Activated CD4-positive, alpha-beta T cell treated with anti-CD3 and anti-CD28 coated beads for 4 hours (primary cell): ENCODE measurements around the gene MAPK12.
A peak's percentile ranks its signal among the peaks of the same experiment; 100 is the strongest.

Experiments
- DNase-seq, 2 donors: peaks; one replicate each; pipeline ENCODE4 v3.0.0-alpha.2; 2020

MAPK12 gene

DNA sequence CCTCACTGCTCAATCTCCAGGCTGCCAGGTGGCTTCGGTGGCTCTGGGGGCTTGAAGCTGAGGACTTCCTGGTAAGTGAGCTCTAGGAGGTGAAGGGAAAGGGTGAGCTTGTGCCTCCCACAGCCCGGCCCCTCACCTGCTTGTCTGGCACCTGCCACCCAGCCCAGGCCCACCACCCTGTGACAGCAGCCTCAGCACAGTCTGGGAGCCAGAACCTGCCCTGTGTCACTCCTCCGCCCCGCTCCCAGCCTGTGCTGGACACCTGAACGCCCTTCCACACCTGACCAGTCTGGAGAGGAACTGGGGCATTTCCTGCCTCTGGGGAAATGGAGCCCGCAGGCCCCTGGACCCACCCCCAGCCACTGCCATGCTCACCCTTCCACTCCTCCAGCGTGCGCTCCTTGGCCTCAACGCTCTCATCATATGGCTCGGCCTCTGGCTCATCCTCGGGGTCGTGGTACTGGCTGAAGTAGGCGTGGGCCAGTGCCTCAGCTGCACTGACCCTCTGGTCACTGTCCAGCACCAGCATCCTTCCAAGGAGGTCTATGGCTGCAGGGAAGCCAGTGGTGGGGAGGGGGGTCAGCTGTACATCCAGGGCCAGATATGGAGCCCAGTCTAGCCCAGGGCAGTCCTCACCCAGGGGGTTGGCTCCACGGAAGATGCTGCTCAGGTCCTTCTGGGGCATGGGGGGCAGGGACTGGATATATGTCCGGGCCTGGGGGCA lies 3.6 kb upstream of the MAPK12 start:
- DNase-seq, result no peak

DNA sequence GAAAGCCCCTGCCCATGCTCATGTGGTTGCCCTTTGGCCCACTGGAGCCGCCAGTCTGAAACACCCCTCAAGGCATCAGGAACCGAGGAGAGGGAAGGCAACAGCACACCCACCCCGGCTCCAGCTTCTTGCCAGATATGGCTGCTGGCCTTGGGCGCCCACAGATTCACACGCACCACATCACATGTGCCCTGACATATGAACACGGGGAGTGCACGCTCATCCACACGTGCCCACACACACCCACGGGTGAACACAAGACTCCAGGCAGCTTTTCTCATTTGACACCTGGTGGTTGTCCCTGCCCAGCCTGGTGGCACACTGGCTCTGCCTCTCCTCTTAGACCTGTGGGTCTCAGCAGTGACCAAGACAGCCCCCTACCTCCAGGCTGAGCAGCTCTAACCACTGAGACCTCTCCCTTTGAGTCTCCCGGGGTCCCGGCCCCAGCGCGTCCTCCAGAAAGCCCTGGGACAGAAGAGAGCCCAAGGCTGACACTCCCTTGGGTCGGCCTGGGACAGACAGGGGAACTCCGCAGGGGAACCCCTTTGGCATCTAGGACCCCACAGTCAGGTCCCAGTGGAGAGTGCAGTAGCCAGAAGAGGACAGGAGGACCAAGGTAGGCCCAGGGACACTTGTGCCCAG lies 2.7 kb upstream of the MAPK12 start:
- DNase-seq, result no peak

DNA sequence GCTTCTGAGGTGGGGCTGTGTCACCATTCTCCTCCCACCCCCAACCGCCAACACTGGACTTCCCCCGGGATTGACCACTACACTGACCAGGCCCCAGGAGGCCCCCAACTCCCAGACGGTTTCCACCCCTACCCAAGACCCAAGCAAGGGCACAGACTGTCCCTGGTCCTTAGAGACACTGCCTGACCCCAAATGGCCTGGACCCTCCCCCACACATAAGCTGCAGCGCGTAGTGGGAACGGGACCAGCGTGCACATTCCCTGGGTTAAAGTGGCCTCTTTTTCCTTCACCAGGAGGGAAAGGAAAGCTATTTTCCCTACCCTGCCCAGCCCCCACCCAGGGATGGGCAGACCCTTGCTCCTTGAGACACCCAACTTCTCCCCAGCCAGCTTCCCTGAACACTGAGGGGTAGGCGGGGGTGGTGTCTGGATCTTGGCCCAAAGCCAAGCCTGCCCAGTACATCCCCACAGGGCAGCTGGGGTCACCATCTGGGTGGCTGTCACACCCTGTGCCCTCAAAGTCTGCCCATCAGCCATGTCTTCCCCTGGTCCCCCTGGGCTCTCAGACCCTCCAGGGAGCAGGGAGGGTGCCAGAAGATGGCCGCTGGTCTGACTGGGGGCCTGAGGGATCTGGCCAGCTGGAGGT lies 1.6 kb upstream of the MAPK12 start:
- no peak for DNase-seq

DNA sequence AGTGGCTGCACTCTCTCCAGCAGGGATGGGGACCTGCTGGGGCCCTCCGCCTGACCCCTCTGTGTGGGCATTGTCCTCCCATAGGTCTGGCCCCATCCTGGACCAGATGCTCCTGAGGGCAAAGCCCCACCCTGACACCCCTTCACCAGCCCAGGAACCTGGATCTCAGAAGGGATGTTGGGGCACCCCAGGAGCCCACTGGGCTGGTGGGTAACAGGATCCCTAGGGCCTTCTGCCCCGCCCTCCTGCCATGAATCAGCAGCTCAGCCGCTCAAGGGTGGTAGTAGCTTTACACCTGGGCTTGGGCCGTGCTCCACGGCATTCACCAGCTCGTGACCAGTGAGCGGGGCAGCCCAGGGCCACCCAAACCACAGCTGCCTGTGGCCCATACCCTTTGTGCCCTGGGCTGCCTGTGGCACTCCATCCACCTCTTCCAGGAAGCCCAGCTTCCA lies 1.0 kb upstream of the MAPK12 start:
- no peak for DNase-seq

DNA sequence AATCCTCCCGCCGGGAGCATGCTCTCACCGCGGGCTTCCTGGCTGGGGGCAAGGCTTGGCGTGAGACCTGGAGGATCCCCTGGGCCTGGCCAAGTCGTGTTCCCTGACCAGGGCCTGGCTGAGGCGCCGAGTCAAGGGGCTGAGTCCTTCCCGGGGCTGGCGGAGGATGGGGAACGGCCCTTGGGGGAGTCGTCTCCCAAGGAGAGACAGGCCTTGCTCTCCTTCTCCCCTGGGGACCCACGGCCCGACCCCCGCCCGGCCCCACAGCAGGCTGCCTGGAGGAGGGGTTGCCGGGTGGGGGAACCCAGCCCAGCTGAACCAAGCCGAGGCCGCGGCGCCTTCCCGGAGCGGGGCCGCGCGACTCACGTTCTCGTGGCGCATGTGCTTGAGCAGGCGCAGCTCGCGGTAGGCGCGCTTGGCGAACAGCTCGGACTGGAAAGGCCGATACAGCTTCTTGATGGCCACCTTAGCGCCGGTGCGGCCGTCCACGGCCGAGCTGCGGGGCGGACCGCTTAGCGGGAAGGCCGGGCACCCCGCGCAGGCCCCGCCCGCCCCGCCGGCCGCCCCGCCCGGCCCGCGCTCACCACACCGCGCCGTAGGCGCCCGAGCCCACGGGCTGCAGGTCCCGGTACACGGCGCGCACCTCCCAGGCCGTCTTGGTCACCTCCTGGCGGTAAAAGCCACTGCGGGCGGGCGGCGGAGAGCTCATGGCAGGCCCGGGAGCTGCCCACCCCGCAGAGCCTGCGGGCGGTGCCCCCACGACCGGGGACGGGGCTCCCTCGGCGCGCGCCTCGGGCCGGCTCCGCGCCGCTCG lies 475 bp downstream of the MAPK12 start:
- no peak for DNase-seq

DNA sequence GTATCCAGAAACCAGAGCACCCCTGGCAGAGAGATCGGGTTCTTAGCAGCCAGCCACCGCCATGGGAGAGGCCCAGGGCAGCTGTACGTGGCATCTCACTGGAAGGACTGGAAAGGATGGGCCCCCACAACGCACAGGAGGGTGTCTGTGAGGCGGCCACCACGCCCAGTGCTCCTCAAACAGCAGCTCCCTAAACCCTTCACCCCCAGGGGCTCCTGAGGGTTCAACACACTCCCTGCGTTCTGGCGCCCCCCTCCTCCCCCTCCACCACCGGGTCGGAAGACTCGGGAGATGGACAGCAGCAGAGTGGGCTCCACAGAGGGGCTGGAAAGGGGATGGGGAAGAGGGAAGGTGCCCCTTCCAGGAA lies 1.1 kb downstream of the MAPK12 start:
- DNase-seq, result no peak

DNA sequence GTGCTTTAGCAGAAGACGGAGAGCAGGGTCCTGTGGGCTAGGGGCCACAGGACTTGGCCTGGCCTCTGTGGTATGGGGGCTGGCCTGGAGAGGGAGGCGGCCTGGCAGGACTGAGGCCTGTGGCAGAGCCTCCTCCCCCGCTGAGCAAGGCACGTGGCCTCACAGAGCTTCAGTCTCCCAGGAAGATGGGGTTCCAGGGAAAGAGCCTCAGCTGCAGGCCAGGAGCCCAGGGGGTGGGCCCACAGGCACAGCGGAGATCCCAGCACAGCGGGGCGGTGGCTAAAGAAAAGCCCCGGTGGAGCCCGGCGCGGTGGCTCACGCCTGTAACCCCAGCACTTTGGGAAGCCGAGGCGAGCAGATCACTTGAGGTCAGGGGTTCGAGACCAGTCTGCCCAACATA lies 2.2 kb downstream of the MAPK12 start:
- no peak for DNase-seq

DNA sequence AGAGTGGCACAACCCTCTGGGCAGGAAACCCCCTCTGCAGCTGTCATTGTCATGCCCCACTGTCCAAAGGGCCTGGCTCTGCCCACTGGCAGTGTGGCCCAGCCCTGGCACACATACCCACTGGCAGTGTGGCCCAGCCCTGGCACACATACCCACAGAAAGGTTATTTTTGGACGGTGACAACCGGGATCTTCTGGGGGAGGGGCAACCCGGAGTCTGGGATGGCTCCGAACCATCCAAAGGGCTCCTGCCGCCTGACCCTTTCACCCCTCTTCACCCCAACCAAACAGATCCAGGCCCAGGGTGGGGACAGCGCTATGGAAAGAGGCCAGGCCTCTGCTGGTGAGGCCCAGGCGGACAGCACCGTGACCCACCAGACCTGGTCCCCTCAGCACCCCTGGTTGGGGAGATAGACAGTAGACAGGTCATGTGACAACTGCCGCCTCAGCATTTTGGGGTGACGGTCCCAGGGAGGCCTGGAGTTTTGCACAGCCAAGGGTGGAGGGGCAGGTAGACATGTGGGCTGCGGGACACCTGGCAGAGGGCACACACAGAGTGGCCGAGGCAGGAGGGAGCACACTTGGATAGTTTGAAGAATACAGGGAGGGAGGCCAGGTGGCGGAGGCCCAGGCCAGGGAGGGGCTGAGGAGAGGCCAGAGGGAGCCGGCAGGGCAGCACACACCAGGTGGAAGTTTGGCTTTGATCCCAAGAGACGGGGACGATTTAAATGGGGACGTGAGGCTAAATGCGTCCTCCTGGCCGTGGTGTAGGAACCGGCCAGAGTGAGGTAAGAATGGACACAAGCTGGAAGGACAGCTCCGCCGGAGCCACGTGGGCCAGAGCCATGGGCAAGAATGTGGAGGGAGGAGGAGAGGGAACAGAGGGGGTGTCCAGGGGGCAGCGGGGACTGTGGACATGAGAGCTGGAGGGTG lies 2.9 kb downstream of the MAPK12 start:
- no peak for DNase-seq

DNA sequence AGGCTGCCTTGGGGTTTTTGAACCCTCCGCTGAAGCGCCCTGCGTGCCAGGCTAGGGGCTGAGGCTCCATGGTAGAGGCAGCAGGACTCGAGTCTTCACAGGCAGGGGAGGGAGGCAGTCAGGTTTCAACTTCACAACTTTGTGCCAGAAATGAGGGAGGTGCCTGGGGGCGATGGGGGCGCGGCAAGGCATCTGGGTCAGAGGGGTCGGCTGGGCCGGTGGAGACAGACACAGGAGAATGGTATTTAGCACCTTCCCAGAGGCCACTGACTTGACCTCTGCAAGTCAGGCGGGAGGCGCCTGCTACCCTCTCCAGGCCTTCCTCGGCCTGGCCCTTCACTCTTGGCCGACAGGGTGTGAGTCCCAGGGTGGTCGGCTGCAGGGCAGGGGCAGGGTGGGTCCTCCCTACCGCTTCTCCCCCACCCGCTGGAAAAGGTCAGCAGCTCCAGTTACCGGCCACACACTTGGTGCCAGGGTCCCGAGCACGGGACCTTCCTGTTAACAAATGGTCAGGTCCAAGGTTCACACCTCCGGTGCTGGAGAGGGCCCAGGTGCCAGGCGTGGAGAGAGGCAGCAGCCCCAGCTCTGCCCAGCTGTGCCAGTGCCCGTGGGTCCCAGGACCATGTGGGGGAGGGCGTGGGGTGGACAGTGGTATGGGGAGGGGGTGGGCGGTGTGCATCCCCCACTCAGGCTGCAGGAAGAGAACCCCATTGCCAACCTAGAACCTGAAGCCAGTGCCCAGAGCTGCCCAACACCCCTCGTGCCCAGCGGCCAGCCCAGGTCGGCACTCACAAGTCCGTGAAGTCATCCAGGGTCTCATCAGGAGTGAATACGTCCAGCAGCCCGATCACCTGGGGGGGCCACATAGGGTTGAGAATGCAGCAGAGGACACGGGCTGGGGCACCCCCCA lies 3.8 kb downstream of the MAPK12 start:
- no peak for DNase-seq

DNA sequence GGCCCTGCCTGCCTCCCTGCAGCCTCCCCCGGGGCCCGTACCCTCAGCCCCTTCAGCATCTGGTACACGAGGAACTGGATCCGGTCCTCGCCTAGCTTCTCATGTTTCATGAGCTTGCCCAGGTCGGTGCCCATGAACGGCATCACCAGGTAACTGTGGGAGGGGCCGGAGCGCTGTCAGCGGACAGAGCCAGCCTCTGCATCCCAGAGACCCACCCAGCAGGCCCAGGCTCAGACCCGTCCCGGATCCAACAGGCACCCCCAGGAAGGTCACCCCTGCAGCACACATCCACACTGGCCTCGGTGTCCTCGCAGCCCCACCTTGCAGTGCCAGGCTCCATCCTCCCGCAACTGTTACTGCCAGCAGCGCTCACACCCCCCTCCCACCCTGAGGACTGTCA lies 4.4 kb downstream of the MAPK12 start:
- no peak for DNase-seq

DNA sequence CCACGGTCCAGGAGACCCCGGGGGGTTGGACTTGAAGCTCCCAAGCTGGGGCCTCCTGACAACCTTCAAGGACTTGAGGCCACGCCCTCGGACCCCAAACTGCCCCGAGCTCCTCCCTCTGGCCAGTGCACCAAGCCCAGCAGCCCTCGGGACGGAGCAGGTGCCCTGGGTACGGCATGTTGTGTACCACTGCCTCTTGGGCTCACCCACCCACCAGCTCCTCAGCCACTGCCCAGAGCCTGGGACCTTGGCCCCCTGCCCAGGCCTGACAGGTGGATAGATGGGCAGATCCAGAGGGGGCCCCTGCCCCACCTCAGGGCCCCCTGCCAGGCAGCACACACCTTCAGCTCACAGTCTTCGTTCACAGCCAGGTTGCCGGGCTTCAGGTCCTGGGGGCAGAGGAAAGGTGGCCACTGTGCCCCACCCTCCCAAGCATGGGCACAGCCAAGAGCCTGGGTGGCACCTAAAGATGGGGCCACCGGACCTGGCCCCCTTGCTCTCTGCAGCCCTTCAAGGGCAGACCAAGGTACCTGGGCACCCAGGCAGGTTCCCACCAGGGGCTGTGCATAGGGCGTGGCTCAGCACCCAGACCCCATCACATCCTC lies 5.1 kb downstream of the MAPK12 start:
- DNase-seq, result no peak

DNA sequence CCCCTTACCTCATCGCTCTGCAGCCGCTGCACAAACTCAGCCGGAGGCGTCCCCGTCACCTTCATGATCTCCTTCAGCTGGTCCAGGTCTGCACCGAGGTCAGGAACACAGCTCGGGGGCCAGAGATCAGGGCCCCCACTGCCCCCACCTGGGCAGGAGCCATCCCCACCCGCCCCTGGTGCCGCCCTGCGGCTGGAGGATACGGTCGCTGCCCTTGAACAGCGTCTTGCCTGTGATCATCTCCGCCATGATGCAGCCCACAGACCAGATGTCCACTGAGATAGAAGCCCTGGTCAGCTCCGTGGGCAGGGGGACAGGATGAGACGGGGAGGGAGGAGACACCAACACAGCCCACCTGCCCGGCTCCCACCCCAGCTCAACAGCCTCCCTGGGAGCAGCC lies 5.9 kb downstream of the MAPK12 start:
- no peak for DNase-seq

DNA sequence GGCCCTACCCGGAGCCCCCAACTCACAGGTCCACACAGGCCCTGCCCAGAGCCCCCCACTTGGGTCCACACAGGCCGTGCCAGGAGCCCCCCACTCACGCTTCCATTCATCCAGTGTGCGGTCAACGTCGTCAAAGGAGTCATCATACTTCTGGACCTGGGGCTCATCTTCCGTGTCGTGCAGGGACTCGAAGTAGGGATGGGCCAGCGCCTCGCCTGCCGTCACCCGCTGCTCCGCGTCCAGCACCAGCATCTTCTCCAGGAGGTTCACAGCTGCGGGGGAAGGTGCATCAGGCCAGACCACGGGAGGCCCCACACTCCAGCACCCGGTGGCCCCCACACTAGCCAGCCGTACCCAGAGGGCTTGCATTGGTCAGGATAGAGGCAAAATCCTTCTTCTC lies 6.4 kb downstream of the MAPK12 start:
- no peak for DNase-seq

DNA sequence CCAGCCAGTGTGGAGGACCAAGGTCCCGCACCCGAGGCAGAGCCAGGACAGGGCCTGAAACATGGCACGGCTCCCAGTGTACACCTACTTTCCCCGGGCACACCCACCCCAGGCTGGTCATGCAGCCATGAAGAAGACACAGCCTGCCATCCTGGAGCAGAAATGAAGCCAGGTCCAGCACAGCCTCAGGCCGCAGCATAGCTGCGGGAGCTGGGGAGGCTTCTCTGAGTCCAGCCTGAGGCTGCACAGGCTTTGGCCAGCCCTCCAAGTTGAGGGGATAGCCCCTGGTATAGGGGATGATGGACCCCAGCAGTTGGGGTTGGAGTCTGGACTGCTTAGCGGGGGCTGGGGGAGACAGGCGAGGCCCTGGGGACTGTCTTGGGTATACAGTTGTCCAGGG lies 7.5 kb downstream of the MAPK12 start:
- DNase-seq, result no peak

DNA sequence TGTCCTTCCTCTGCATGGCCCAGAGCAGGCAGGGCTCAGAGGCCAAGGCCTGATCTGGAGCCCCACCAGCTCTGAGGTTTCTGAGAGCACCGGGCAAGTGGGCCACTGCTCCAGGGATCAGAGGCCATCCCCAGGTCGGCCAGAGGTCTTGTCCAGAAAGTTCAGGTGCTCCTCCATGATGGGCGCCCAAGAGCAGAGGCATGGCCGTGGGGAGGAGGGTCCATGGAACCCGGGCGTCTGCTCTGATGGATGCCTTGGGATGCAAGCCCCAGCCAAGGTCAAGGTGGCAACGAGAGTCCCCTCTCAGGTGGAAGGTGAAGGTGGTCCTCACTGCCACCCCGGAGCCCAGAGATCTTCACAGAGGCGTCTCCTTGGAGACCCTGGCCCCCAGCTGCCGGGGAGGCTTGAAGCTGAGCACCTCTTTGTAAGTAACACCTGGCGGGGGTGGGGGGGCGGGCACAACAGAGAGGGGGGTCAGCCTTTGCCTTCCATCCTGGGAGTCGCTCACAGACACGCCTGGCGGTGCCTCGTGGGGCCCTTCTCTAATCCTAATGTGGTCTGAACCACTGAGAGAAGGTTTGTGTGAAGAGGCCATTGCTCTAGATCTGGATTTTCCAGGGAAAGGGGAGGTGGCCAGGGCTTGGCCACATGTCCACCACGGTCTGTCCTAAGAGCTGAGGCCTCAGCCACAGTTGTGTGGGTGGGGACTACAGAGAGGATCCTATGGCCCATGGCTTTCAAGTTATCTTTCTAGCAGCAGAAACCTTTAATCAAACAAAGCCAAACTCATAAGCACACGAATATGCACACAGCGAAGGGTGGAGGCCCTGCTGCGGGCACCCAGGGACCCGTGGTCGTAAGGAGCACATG lies 8.2 kb downstream of the MAPK12 start:
- DNase-seq, result no peak

DNA sequence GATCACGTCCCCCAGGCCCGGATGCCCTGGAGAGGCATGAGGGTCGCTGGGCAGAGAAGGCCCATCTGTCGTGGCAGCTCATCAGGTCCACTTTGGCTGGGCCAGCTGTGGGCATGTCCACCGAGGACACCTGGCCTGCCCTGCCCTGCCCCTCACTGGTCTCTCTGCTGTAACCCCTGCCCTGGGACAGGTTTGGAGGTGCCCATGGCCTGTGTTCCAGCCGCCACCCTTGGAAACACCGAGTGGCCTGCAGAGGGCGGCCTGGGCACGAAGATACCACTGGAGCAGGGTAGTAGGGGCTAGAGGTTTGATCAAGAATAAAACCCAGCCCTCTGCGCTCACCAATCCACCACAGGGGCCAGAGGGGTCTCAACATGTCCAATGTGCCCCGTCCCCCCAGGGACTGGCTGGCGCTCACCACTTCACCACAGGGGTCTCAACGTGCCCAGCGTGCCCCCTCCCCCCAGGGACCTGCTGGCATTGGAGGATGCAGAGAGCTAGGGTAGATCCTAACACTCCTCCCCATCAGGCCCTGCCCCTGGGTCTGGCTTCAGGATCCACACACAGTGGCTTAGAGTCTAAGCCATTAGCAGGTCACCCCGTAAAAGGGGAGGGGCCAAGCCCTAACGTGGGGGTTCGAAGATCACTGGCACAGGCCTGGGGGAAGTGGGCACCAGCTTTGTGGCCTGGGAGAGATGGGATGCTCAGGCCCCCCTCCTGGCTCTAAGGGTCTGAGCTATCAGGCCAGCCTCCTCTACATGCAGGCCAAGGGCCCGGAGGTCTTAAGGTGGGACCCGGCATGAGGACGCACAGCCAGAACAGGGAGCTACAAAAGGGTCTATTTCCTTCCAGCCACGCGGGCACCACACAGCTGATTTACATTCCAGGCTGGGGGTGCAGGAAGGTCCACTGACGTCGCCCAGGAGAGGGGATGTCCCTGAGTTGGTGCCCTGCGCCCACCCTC lies 9.1 kb downstream of the MAPK12 start:
- peak; percentile 72 to 73 for DNase-seq

DNA sequence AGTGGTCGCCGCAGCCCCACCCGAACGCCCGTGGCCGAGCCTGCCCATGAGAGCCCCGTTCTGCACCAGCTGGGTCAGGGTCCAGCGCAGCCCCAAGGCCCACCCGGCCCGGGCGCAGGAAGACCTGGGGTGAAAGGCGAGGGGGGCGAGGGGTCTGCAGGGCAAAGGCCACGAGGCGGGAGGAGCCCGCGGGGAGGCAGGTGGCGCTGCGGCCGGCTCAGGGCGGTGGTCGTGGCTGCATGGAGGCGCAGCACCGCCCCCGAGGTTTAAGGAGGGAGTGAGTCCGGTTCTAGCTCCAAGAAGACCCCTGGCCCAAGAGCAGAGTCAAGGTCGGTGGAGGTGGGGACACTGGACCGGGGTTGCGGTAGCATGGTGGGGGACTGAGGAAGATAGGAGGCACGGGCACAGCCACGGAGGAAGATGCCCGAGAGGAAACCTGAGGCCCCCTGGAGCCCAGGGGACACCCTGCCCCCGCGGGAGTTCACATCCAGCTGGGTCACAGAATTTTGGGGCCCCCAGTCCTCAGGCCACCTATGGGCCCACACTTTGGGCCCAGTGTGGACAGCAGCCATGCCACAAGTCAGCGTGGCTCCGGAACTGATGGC lies 9.9 kb downstream of the MAPK12 start:
- DNase-seq, result no peak
